Osteoblast (primary cell): ENCODE data around the gene SLC22A2. TPM values are rescaled to one million over a fixed set of nuclear protein-coding genes. Genes with fewer than 3 reads are reported as not detected.

Source experiments
- DNase-seq: peaks from one replicate; pipeline ENCODE4 v3.0.0; 2011; ENCODE audit warnings: low spot score, mixed read lengths; ENCODE audit not compliant: insufficient read length; ENCODE audit errors: missing footprints
- H2AFZ ChIP-seq: 2 replicates; pipeline ENCODE4 v1.6.0; 2011; ENCODE audit warnings: mild to moderate bottlenecking, low read length
- H3K27ac ChIP-seq: 2 replicates; pipeline ENCODE4 v1.5.1; 2011; ENCODE audit warnings: mild to moderate bottlenecking, low read depth, low read length, moderate library complexity
- H3K27me3 ChIP-seq: 2 replicates; pipeline ENCODE4 v1.6.0; 2012; ENCODE audit warnings: mild to moderate bottlenecking, control low read depth, inconsistent platforms, low read length, moderate library complexity; ENCODE audit not compliant: insufficient read depth
- H3K36me3 ChIP-seq: 2 replicates; pipeline ENCODE4 v1.5.1; 2011; ENCODE audit warnings: mild to moderate bottlenecking, low read length, control low read depth, moderate library complexity; ENCODE audit not compliant: insufficient read depth
- H3K4me1 ChIP-seq: 2 replicates; pipeline ENCODE4 v1.5.1; 2011; ENCODE audit warnings: mild to moderate bottlenecking, low read length, control low read depth, moderate library complexity; ENCODE audit not compliant: insufficient read depth
- H3K4me2 ChIP-seq: 2 replicates; pipeline ENCODE4 v1.6.0; 2011; ENCODE audit warnings: mild to moderate bottlenecking, low read length; ENCODE audit not compliant: insufficient read depth
- H3K4me3 ChIP-seq: fragments of 200-600 bp; sonication (generic); 3 replicates; pipeline ENCODE4 v1.5.1; 2012; ENCODE audit warnings: mild to moderate bottlenecking, low read length, inconsistent platforms; ENCODE audit not compliant: insufficient read depth
- H3K79me2 ChIP-seq: 2 replicates; pipeline ENCODE4 v1.6.0; 2012; ENCODE audit warnings: mild to moderate bottlenecking, low read length, control low read depth, inconsistent platforms; ENCODE audit not compliant: insufficient read depth
- H3K9me3 ChIP-seq: 2 replicates; pipeline ENCODE4 v1.5.1; 2011; ENCODE audit warnings: low read depth, low read length, control low read depth
- H4K20me1 ChIP-seq: 2 replicates; pipeline ENCODE4 v1.6.0; 2012; ENCODE audit warnings: mild to moderate bottlenecking, low read length, control low read depth; ENCODE audit not compliant: insufficient read depth
- CTCF ChIP-seq: IDR thresholded peaks from 2 replicates; pipeline ENCODE4 v1.5.1; 2011; ENCODE audit warnings: mild to moderate bottlenecking, low read depth, low read length, moderate library complexity; ENCODE audit errors: extremely low read depth
- total RNA-seq: library from RNA; depleted of rRNA; stranded (reverse); fragments of >200 nt; gene quantifications from 2 replicates; pipeline ENCODE4 v1.2.3, GENCODE V29; 2012

SLC22A2 gene
- total RNA-seq, 1 donor: under 0.01 TPM

GRCh38 chr6:160277546-160277945 is 18.9 kb upstream of the SLC22A2 start:
- H4K20me1 ChIP-seq: no peaks in the 10 kb centered on the region
- no peak for DNase-seq
- H3K36me3 ChIP-seq: no peaks in the 10 kb centered on the region
- no peak for TF ChIP-seq CTCF
- no peak overlapping the region for H2AFZ ChIP-seq
- H3K27me3 ChIP-seq: no peaks in the 10 kb centered on the region
- no peak overlapping the region for H3K4me2 ChIP-seq
- no peaks in the 10 kb centered on the region for H3K9me3 ChIP-seq
- no peak overlapping the region for H3K27ac ChIP-seq
- no peaks in the 10 kb centered on the region for H3K4me1 ChIP-seq
- no peak overlapping the region for H3K4me3 ChIP-seq
- no peaks in the 10 kb centered on the region for H3K79me2 ChIP-seq

- H3K27me3 ChIP-seq: no peaks in the 10 kb centered on the region
- no peak overlapping the region for H3K4me2 ChIP-seq
- DNase-seq: no peak
- H3K79me2 ChIP-seq: no peaks in the 10 kb centered on the region
- no peaks in the 10 kb centered on the region for H3K9me3 ChIP-seq
- H2AFZ ChIP-seq: no peak overlapping the region
- no peaks in the 10 kb centered on the region for H4K20me1 ChIP-seq
- no peak for TF ChIP-seq CTCF
- no peaks in the 10 kb centered on the region for H3K4me1 ChIP-seq
- H3K36me3 ChIP-seq: no peaks in the 10 kb centered on the region
- H3K4me3 ChIP-seq: no peak overlapping the region
- no peak overlapping the region for H3K27ac ChIP-seq
These were observed 18.5 kb upstream of the SLC22A2 start for GRCh38 chr6:160277144-160277543.

GRCh38 chr6:160276126-160276525 is 17.5 kb upstream of the SLC22A2 start:
- TF ChIP-seq CTCF: no peak
- Histone ChIP-seq H3K36me3 (no peaks in the 10 kb centered on the region), H4K20me1 (no peaks in the 10 kb centered on the region), H3K4me2 (no peak overlapping the region), H2AFZ (no peak overlapping the region), H3K4me3 (no peak overlapping the region), H3K27me3 (no peaks in the 10 kb centered on the region), H3K27ac (no peak overlapping the region), H3K4me1 (no peaks in the 10 kb centered on the region), H3K79me2 (no peaks in the 10 kb centered on the region), H3K9me3 (no peaks in the 10 kb centered on the region)
- no peak for DNase-seq

- no peak for DNase-seq
- H3K4me1 ChIP-seq: no peaks in the 10 kb centered on the region
- H3K36me3 ChIP-seq: no peaks in the 10 kb centered on the region
- no peaks in the 10 kb centered on the region for H3K9me3 ChIP-seq
- no peak overlapping the region for H3K27ac ChIP-seq
- H3K27me3 ChIP-seq: no peaks in the 10 kb centered on the region
- H3K4me3 ChIP-seq: no peak overlapping the region
- no peaks in the 10 kb centered on the region for H3K79me2 ChIP-seq
- H3K4me2 ChIP-seq: no peak overlapping the region
- no peaks in the 10 kb centered on the region for H4K20me1 ChIP-seq
- no peak for TF ChIP-seq CTCF
- no peak overlapping the region for H2AFZ ChIP-seq
These were observed 16.9 kb upstream of the SLC22A2 start for GRCh38 chr6:160275511-160276003.
